Stimulated activated CD4-positive, alpha-beta T cell treated with anti-CD3 and anti-CD28 coated beads, Interleukin-2, amount 100 ng/mL, for 4 hours (primary cell): ENCODE results near the gene KRTAP22-2.

ENCODE experiments used
- DNase-seq: peaks from one replicate; pipeline ENCODE4 v3.0.0-alpha.2; 2020; ENCODE audit warnings: low read depth

The KRTAP22-2 gene

GRCh38 chr21:30590297-30590696, at the start of gene KRTAP22-2:
Gene KRTAP22-2, minus strand, starts transcription at chr21:30590397.
- no peak for DNase-seq

- DNase-seq = no peak
Observed at GRCh38 chr21:30638686-30639085, 48.5 kb upstream of the KRTAP22-2 start.

GRCh38 chr21:30634906-30635305, 44.7 kb upstream of the KRTAP22-2 start, which contains the start of gene KRTAP20-2:
Gene KRTAP20-2, plus strand, starts transcription at chr21:30635206. Its CDS starts 58 bp downstream, at chr21:30635264.
- DNase-seq = no peak

GRCh38 chr21:30629200-30629599, 39.0 kb upstream of the KRTAP22-2 start:
- DNase-seq = no peak

- DNase-seq = no peak
Observed at GRCh38 chr21:30628109-30628508, 37.9 kb upstream of the KRTAP22-2 start.

GRCh38 chr21:30625449-30626165, 35.4 kb upstream of the KRTAP22-2 start:
- DNase-seq = no peak

- DNase-seq = no peak
Observed at GRCh38 chr21:30623362-30623761, 33.2 kb upstream of the KRTAP22-2 start.

- no peak for DNase-seq
Observed at GRCh38 chr21:30620522-30620921, 30.3 kb upstream of the KRTAP22-2 start, which contains the start of gene KRTAP20-4. Gene KRTAP20-4, plus strand, starts transcription at chr21:30620627.

GRCh38 chr21:30620080-30620479, 29.9 kb upstream of the KRTAP22-2 start:
- DNase-seq = no peak

- no peak for DNase-seq
Observed at GRCh38 chr21:30616125-30616524, 25.9 kb upstream of the KRTAP22-2 start, which contains the start of gene KRTAP20-1. Gene KRTAP20-1, plus strand, starts transcription at chr21:30616425. Its CDS starts 30 bp downstream, at chr21:30616455.

GRCh38 chr21:30615199-30615598, 25.0 kb upstream of the KRTAP22-2 start:
- DNase-seq = no peak

GRCh38 chr21:30613836-30614235, 23.6 kb upstream of the KRTAP22-2 start, which contains the start of gene KRTAP6-1:
Gene KRTAP6-1, minus strand, starts transcription at chr21:30613930. Its CDS starts 26 bp downstream, at chr21:30613904.
- no peak for DNase-seq

- no peak for DNase-seq
Observed at GRCh38 chr21:30612132-30612531, 21.9 kb upstream of the KRTAP22-2 start.

GRCh38 chr21:30605968-30606367, 15.8 kb upstream of the KRTAP22-2 start:
- DNase-seq = no peak

GRCh38 chr21:30600787-30601186, 10.6 kb upstream of the KRTAP22-2 start, which contains the start of gene KRTAP22-1:
Gene KRTAP22-1, plus strand, starts transcription at chr21:30601087.
- no peak for DNase-seq

- no peak for DNase-seq
Observed at GRCh38 chr21:30598802-30599201, 8.6 kb upstream of the KRTAP22-2 start, which contains the start of gene KRTAP6-2. Gene KRTAP6-2, minus strand, starts transcription at chr21:30598902. Its CDS starts 28 bp downstream, at chr21:30598874.

GRCh38 chr21:30592140-30592539, 1.9 kb upstream of the KRTAP22-2 start, which contains the start of gene KRTAP6-3:
Gene KRTAP6-3, plus strand, starts transcription at chr21:30592440. Its CDS starts 6 bp downstream, at chr21:30592446.
- DNase-seq = no peak

- DNase-seq = no peak
Observed at GRCh38 chr21:30582870-30583269, 7.3 kb downstream of the KRTAP22-2 start.

- no peak for DNase-seq
Observed at GRCh38 chr21:30580132-30580531, 10.1 kb downstream of the KRTAP22-2 start.

- no peak for DNase-seq
Observed at GRCh38 chr21:30579346-30579745, 10.9 kb downstream of the KRTAP22-2 start.

- no peak for DNase-seq
Observed at GRCh38 chr21:30577766-30578165, 12.4 kb downstream of the KRTAP22-2 start.

GRCh38 chr21:30567617-30568016, 22.6 kb downstream of the KRTAP22-2 start:
- no peak for DNase-seq

GRCh38 chr21:30563630-30564029, 26.6 kb downstream of the KRTAP22-2 start:
- DNase-seq = no peak
